Measurements from ENCODE around the gene ANAPC4.

ANAPC4 gene

DNA sequence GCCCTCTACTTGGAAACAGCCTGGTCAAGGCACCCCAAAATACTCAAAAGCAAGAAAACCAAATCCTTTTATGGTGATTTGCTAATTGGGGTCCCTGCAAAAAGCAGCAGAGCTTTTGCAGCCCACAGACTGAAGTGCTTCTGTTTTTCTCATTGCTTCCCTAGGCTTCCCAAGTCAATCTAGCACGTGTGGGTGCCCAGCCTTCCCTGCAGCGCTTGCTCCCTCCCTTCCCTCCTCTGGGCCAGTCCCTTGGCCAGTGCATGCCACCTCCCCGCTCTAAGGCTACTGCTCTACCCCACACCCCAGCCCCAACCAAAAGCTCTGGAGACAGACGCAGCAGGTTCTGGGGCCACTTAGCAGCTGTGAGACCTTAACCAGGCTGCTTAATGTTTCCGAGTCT, 53.6 kb downstream of the ANAPC4 start:
- H3K27me3 Mint-ChIP-seq (ENCODE audit: low read depth, poor library complexity), result peaks cover 11% of the 10 kb centered on the region
- no peak overlapping the region for H3K4me3 Mint-ChIP-seq
- H3K27ac Mint-ChIP-seq, result no peak overlapping the region
- no peaks in the 10 kb centered on the region for H3K9me3 Mint-ChIP-seq
- no peak for DNase-seq
- TF ChIP-seq, protein P1, sequence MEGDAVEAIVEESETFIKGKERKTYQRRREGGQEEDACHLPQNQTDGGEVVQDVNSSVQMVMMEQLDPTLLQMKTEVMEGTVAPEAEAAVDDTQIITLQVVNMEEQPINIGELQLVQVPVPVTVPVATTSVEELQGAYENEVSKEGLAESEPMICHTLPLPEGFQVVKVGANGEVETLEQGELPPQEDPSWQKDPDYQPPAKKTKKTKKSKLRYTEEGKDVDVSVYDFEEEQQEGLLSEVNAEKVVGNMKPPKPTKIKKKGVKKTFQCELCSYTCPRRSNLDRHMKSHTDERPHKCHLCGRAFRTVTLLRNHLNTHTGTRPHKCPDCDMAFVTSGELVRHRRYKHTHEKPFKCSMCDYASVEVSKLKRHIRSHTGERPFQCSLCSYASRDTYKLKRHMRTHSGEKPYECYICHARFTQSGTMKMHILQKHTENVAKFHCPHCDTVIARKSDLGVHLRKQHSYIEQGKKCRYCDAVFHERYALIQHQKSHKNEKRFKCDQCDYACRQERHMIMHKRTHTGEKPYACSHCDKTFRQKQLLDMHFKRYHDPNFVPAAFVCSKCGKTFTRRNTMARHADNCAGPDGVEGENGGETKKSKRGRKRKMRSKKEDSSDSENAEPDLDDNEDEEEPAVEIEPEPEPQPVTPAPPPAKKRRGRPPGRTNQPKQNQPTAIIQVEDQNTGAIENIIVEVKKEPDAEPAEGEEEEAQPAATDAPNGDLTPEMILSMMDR (IDR thresholded peaks at IDR 0.05), result no peak
- no peaks in the 10 kb centered on the region for H3K4me1 Mint-ChIP-seq
- H3K36me3 Mint-ChIP-seq (ENCODE audit: low read depth), result no peaks in the 10 kb centered on the region

DNA sequence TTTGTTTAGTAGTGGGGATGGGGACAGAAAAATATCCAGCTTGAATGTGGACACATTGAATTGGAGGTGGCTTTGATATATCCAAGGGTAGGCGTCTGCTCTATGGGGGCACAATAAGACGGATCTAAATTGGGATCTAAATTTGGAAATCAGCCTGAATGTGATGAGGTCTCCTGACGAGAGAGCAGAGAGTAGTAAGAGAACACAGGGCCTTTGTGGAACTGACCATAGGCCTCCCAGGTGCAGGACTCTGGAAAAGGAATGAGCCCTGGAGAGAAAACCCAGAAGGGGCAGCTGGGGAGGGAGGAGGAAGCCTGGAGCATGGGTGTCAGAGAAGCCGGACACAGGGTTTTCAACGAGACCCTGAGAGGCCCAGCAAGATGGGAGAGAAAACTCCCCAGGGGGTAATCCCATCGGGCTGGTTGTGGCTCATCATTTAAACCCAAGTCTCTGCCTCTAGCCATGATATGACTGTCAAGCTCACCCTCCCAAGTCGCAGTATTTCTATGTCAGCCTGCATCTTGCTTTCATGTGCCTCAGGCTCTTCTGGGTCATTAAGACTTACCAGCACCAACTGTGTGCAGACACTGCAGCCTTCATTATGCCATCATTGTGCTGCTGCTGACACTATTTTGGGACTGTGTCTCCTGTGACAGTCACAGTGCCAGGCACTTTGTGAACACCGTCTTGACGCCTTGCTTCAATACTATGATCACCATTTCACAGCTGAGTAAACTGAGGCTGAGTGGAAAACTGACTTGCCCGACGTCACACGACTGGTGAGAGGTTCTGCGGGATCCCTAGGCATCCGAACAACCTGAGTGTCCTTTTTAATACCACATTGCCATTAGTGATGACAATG, 57.1 kb downstream of the ANAPC4 start:
- no peak overlapping the region for H3K4me3 Mint-ChIP-seq
- H3K27ac Mint-ChIP-seq, result no peak overlapping the region
- H3K9me3 Mint-ChIP-seq, result peaks cover 3% of the 10 kb centered on the region
- TF ChIP-seq, protein P1 (IDR thresholded peaks at IDR 0.05), result no peak
- H3K36me3 Mint-ChIP-seq (ENCODE audit: low read depth), result no peaks in the 10 kb centered on the region
- no peak for DNase-seq
- H3K4me1 Mint-ChIP-seq, result no peaks in the 10 kb centered on the region
- H3K27me3 Mint-ChIP-seq (ENCODE audit: low read depth, poor library complexity), result no peaks in the 10 kb centered on the region

DNA sequence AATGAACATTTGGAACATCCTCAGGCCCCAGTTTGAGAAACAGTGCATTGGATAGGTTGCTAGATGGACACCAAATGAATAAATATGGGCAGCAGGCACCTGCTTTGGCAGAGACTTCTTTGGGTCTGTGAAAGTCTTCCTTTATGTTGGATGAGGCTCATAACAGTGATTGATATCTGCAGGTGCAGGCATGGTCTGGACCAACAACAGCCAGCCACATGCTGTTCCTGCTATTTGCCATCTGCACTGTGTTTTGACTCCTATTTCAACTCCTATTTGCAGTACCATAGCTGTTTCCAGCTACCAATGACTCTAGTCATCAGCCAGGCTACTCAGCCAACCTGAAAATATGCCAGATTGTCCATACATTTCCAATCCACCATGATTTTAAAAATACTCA, 60.9 kb downstream of the ANAPC4 start:
- peaks cover 7% of the 10 kb centered on the region for H3K9me3 Mint-ChIP-seq
- no peak overlapping the region for H3K27ac Mint-ChIP-seq
- DNase-seq, result no peak
- no peaks in the 10 kb centered on the region for H3K4me1 Mint-ChIP-seq
- no peaks in the 10 kb centered on the region for H3K36me3 Mint-ChIP-seq (ENCODE audit: low read depth)
- no peak overlapping the region for H3K4me3 Mint-ChIP-seq
- TF ChIP-seq, protein P1 (IDR thresholded peaks at IDR 0.05), result no peak
- no peaks in the 10 kb centered on the region for H3K27me3 Mint-ChIP-seq (ENCODE audit: low read depth, poor library complexity)

DNA sequence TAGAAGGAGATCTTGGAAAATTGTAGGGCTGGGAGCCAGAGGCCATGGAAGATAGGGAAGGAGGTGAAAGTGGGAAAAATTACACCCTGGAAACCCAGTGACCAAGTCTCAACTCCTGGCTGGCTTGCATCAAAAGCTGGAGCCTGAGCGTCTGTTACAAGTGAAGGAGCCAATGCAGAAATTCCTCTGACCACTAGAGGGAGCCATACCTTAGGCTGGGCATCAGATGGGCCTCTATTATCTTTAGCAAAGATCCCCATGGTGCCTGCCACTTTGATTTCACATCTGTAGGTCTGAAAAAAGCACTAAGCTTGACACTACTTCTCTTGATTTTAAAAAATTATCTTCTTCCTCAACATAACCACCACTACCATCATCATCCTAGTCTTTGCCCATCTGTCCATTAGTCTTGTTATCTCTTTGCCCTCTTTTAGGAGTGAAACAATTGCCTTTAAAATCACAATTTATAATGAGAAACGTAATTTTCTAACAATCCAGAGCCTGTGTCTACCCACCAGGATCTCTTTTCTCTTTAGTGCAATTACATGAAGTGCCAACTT, 62.9 kb downstream of the ANAPC4 start:
- DNase-seq, result peak; percentile 67
- Mint-ChIP-seq H3K27me3 (ENCODE audit: low read depth, poor library complexity) (no peaks in the 10 kb centered on the region), H3K4me1 (no peaks in the 10 kb centered on the region), H3K4me3 (no peak overlapping the region), H3K9me3 (peaks cover 7% of the 10 kb centered on the region), H3K36me3 (ENCODE audit: low read depth) (no peaks in the 10 kb centered on the region), H3K27ac (no peak overlapping the region)
- TF ChIP-seq, protein P1 (IDR thresholded peaks at IDR 0.05), result peak; percentile 92

DNA sequence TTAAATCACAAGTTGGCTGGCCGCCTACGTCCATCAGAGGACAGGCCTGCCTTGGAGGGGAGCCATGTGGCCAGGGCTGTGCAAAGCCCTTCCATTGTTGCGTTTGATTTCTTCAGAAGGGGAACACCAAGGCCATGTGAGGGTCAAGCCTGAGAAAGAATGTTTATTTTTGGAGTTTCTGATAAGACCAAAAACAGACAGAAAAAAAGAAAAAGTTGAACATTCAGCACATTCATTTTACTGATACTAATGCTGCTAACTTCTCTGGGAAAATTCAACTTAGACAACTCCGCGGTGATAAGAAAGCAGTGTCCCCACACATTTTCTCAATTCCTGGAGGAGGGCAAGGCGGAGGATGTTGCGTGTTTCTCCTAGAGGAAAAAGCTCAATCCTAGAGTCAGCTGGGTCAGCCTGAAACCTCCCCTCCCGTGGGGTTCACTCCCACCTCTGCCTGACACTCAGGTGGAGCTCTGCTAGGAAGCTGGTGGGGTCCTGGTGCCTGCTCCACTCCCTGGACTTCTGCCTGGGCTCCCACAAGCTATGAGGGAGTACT, 63.5 kb downstream of the ANAPC4 start:
- Mint-ChIP-seq H3K36me3 (ENCODE audit: low read depth) (no peaks in the 10 kb centered on the region), H3K9me3 (peaks cover 7% of the 10 kb centered on the region), H3K27me3 (ENCODE audit: low read depth, poor library complexity) (no peaks in the 10 kb centered on the region), H3K27ac (no peak overlapping the region), H3K4me1 (no peaks in the 10 kb centered on the region), H3K4me3 (no peak overlapping the region)
- TF ChIP-seq, protein P1 (IDR thresholded peaks at IDR 0.05), result no peak
- DNase-seq, result no peak
